GM18498 (cell line): ENCODE data around the gene OXSR1.
"Not testable (repeated sequence)": the region's sequence is repeated elsewhere in the genome, so short reads cannot be mapped to it uniquely, and the experiment has no call there.

Experiments
- ATAC-seq: cut with Tn5 transposase; IDR thresholded peaks from one replicate; pipeline ENCODE4 v1.9.1; 2021; ENCODE audit warnings: mild to moderate bottlenecking, moderate library complexity; ENCODE audit not compliant: unreplicated experiment

Gene OXSR1

DNA sequence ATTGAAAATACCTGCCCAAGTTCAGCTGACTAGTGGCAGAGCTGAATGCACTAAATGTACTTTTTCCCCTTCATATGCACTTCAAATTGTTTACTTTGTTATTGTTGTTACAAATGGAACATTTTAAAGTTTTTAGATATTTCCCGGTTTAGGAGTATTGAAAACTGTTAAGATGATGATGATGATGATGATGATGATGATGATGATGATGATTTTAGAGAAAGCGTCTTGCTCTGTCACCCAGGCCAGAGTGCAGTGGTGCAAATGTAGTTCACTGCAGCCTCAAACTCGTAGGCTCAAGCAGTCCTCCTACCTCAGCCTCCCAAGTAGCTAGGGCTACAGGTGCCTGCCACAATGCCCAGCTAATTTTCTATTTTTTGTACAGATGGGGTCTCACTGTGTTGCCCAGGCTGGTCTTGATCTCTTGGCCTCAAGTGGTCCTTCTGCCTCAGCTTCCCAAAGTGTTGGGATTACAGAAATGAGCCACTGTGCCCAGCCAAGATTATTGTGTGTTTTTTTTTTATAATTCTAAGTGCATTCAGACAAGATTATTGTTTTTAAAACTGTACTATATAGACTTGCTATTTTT, 54.4 kb downstream of the OXSR1 start:
- ATAC-seq, result no peak

DNA sequence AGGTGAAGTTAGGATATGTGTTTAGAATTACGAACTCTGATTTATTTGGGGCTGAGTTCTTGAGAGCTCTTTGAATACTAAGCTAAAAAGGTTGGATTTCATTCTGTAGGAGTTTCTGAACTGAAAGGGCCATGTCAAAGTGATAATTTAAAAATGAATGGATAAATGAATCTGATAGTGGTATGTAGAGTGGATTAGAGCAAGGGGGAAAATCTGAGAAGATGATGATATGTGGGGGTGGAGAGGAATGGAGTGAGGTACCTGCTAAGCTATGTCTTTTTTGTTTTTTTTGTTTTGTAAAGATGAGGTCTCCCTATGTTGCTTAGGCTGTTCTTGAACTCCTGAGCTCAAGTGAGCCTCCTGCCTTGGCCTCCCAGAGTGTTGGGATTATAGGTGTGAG, 55.7 kb downstream of the OXSR1 start:
- no peak for ATAC-seq

DNA sequence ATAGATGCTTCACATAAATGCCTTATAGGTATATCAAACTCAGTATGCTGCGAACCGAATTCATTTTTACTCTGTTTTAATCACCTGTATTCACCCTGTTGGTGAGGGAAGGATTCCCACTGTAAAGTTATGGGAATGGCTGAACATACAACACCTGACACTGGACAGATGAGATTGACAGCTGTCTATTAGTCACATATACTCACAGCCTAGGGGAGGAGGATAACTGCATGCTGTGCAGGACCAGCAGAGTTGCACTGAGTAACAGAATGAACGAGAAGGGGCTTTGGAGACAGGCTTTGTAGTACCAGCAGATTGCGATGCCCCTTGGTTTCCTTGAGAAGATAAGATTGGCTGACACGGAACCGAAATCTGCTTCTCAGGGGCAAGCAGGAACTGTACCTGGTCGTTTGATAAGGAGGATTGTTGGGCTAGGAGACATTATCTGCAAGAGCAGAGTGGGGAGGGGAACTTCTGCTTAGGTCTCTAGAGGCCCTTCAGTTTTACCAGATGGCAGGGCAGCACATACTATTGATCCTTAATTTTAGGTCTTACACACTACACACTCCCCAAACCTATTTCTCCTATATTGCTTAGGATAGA, 56.8 kb downstream of the OXSR1 start:
- no peak for ATAC-seq

DNA sequence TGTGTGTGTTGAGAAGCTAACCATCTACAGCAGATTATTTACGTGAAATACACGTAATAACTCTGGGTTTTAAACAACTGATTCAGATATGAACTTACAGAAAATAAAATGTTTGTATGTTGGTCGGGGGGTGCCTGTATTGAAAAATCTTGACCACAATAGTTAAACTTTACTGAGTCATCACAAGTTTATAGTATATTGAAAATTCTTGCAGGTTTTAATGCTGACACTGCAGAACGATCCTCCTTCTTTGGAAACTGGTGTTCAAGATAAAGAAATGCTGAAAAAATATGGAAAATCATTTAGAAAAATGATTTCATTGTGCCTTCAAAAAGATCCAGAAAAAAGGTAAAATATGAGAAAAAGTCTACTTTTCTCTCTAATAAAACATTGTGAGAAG, 59.0 kb downstream of the OXSR1 start:
- no peak for ATAC-seq

DNA sequence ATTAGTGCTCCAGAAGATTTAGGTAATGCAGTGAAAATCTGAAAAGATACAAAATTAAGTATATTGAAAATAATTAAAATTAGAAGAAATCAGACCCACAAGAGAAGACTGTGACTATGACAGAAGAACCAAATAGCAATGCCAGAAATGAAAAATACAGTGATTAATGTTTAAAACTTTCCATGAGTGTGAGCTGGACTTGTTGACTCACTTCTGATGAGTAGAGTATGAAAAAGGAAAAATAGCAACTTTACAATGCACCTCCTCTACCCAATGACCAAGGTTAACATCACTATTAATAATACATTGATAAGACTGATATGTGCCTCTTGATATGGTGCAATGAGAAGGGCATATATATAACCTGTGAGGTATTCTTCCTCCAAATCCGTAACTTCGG, 60.9 kb downstream of the OXSR1 start:
- no peak for ATAC-seq

DNA sequence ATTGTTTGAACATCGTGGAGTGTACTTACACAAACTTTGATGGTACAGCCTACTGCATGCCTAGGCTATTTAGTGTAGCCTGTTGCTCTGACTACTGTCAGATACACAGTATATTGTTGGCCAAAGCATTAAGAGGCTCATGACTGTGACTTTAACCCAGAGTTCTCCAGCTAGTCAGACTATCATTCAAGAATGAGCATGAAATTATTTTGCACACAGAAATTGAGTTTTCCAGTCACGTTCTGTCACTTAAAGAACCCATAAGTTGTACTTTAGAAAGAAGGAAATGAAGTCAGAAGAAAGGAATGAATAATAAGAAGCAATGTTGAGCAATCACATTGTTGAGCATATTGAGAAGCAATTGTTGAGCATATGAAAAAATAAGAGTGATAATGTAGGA, 62.7 kb downstream of the OXSR1 start:
- ATAC-seq, result no peak

DNA sequence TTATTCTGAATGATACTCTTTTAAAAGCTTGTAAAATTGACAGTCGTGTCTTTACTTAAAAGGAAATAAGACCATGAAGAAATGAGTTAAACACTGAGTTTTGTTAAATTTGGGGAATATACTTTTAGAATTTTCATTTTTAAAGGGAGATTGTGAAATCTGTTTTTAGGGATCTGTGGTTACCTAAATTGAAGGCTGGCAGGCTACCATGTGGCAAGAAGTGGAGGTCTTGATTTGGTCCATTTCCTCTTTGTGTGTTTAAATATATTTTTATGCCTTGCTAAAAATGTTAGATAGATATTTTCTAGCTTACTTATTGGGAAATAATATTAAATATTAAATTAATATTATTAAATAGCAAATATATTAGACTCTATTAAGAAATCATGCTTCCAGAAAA, 63.7 kb downstream of the OXSR1 start:
- ATAC-seq, result no peak

DNA sequence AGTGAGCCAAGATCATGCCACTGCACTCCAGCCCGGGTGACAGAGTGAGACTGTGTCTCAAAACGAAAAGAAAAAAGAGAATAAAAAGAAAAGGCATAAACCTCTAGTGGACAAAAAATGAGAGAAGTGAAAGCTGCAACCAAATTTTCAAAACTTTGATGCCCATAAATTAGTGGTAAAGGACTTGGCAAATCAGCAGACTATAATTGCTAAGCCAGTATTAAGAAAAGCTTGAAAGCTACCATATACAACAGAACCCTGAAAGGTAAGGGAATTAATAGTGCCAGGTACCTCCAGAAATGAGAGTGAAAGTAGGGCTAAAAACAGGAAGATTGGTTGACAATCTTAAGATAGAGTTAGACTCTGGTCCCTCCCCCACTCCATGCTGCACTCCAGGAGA, 67.4 kb downstream of the OXSR1 start:
- no peak for ATAC-seq

DNA sequence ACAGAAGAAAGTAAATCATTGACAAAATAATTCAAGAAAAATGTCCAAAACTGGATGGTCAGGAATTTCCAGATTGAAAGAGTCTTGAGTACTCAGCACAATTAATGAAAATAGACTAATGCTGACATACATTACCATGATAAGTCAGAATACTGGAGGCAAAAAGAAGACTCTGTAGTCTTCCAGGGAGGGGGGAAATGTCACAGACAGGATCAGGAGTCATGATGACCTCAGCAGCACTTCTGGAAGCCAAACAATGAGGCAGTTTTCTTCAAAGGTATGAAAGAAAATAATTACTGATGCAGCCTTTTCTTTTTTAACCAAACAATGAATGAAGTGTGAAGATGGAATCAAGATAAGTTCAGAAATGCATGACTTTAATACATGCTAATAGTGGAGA, 70.1 kb downstream of the OXSR1 start:
- no peak for ATAC-seq

DNA sequence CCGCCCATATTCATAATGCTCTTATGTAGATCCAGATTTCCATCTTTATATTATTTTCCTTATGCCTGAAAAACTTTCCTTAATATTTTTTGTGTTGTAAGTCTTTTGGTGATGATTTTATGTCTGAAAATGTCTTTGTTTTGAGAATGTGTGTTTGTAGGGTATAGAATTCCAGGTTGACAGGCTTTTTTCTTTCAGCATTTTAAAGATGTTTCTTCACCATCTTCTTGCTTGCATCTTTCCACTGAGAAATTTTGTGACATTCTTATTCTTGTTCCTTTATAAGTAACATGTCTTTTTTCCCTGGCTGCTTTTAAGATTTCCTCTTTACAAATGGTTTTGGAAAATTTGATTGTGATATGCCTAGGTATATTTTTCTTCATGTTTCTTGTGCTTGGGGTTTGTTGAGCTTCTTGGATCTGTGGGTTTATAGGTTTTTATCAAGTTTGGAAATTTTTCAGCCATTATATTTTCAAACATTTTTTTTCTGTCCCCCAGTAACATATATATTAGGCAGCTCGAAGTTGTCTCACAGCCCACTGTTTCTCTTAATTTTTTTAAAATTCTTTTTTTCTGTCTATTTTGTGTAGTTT, 73.2 kb downstream of the OXSR1 start:
- ATAC-seq, result no peak

DNA sequence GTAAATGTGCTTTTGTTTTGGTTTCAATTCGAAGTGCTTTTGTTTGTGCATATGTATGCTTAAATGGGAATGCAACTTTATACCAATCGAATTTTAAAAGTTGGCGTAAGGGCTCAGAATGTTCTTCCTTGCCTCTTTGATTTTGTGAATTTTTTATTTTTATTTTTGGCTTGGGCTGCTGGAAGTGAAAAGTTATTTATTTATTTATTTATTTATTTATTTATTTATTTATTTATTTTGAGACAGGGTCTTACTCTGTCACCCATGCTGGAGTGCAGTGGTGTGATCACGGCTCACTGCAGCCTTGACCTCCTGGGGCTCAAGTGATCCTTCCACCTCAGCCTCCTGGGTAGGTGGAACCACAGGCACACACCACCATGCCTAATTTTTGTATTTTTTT, 77.5 kb downstream of the OXSR1 start:
- not testable (repeated sequence) for ATAC-seq

DNA sequence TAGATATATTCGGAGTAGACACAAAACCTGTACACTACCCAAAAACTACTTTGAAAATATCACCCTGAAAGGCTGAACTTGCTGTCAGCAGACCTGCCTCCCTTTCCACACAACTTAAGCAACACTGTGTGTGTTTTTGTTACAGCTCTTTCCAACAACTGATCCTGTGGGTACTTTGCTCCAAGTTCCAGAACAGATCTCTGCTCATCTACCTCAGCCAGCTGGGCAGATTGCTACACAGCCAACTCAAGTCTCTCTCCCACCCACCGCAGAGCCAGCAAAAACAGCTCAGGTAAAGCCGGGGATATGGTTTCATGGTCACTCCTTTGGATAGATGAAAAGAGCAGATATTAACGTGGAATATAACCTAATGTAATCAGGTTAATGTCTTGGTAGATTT, 80.6 kb downstream of the OXSR1 start:
- no peak for ATAC-seq

DNA sequence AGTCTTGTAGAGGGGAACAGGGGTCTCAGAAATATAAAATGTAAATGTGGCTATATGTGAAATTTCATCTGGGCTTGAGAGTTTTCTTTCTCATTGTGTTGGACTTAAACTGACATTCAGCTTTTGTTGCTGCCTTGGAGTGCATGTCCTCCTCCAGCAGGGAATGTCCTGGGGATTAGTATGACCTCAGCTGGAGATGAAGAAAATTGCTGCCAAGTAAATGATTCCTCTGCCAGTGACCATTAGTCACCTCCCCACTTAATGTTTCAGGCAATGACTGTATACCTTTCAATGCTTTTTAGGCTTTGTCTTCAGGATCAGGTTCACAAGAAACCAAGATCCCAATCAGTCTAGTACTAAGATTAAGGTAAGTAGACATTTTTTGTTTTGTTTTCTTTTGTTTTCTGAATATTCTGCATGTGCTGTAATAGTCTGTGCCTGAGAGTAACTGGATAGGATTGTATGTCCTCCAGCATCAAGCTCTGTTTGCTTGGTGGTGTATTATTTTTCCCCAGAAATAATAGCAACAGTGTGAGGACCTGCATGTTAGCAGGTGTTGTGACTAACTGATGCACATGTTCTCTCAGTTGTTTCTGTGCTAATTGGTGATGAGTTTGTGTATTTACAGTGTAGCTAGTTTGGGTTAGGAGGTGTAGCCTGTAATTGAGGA, 82.2 kb downstream of the OXSR1 start:
- ATAC-seq, result no peak

DNA sequence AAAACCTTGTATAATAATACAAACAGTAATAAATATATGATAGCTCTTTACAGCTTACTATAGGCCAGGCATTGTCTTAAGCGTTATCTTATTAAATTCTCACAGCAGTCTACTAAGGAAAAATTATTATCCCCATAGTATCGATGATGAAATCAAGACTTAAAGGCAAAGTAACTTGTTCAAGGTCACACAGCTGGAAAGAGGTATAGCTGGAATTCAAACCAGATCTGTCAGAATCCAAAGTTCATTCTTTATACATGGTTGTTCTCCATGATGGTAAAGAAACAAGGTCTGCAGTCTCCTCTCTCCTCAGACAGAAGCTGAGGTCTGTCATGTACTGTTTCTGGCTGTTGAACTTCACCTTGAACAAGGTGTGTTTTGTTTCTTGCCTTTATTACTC, 84.9 kb downstream of the OXSR1 start:
- no peak for ATAC-seq

DNA sequence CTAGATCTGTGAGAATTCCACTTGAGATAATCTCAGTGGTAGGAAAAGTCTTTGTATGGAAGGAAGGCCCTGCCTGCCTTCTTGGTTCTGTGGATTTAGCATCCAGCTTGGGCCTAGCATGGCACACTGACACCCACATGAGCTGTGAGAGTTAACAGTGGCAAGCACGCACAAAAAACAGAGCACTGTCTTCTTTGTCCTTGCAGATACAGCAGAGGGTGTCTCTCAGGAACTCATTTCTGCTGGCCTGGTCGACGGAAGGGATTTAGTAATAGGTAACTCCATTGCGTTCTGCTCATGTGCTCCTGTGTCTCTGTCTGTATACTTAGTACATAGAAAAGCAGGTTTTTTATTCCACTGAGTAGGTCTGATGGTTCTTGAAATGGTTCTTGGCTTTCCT, 85.9 kb downstream of the OXSR1 start:
- ATAC-seq, result no peak

DNA sequence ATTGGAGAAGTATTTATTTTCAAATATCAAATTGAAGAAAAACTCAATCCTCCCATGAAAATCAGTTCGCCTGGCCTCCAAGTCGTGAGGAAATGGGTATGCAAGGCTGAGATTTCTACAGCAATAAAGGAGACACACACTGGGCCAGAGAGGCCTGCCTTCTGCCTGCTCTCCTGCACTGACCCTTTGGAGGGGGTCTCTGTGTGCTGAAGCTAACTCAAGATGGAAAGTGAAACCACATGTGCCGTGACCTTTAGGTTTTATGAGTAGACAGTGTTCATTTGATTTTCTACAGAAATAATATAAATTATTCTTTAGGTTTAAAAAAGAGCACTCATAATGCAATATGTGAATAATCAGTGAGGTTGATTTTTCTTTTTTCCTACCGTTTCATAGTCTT, 88.4 kb downstream of the OXSR1 start:
- ATAC-seq, result no peak

DNA sequence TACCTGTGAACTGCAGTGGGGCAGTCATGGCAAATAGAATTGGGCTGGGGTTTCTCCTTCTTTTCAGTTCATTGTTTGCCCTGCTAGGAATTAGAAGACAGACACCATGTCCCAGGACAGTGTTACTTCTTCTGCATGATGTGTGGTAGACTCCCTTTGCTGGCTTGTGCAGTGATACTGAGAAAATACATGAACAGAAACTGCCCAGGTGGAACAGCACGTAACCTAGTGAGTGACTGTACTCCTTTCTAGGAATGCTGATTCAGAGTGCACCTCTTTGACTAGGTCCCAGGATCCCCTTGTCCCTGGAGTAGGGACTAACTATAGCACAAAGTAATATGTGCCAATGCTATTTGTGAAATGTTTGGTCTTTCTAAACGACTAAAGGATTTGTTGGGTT, 89.5 kb downstream of the OXSR1 start:
- ATAC-seq, result no peak

DNA sequence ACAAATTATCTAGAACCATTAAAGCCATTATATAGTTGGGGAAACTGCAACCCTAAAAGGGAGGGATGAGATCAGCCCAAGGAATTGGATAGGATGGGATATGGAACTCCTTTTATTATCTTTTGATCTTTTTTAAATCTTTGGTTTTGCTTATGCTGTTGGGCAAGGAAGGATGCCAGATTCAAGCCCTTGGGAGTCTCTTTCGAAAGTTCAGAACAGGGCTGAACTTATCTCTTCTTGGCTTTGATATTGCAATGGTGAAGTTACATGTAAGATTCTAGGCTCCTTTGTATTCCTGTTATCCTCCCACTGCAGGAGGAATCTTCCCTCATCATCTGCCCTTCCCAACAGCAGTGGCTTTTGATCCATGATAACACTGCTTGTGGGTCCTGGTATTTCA, 90.3 kb downstream of the OXSR1 start:
- no peak for ATAC-seq

DNA sequence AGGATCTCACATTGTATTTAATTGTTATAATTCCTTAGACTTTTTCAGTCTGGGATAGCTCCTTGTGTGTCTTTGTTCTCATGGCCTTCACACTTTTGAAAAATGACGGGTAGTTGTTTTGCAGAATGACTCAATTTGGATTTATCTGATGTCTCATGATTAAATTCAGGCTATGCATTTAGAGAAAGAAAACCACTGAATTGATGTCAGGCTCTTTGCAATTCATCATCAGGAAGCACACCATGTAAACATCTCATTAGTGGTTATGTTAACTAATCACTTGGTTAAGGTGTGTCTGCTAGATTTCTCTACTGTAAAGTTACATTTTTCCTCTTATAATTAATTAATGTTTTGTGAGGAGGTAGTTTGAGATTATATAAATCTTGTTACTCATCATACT, 92.2 kb downstream of the OXSR1 start:
- ATAC-seq, result no peak

DNA sequence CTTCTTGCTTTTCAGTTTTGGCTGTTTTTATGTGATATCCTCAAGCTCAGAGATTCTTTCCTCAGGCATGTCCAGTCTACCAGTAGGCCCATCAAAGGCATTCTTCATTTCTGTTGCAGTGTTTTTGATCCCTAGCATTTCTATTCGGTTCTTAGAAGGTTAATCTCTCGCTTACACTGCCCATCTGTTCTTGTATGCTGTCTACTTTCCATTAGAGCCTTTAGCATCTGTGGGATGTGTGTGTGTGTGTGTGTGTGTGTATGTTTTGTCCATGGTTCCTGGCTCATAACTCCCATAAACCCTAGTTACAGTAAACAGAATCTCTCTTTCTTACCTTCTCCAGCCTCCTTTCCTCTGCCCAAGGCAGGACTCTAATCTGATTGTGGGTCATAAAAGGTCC, 95.1 kb downstream of the OXSR1 start:
- ATAC-seq, result no peak

DNA sequence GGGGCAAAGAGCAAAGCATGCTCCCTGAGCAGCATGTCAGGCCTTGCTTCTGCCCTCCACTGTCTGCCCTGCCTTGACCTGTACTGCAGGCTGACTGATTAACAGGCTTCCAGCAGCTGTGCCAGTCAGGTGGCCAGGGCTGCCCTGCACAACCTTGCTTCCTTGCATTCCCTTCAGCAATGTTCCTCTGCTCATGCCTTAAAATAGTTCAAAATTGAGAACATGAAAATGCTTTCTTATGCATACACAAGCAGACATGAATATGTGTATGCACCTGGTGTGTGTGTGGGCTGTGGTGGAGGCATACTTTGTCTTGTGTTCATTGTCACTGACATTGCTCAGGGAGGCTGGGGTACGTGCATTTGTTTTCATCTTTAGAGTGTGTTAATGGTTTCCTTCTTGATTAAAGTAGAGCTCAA, 99.0 kb downstream of the OXSR1 start:
- no peak for ATAC-seq

DNA sequence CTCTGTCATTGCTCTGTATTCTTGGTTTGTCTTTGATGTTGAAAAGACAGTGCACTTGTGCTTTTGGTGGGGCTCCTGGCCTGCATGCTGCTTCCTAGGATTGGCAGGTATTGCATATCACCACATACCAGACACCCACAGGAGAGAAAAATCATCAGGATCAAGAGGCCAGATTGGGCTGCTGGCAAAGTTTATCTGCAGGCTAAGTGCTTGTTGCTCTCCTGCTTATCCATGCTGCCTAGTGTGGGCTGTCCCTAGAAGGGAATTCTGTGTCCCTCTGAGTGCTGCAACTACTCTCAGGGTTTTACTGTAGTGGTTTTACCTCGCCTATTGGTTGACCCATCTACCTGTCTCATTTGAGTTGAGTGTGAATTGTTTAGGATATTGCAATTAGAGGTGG, 99.4 kb downstream of the OXSR1 start:
- ATAC-seq, result no peak
